Effector memory CD8-positive, alpha-beta T cell (primary cell): ENCODE data around the gene E2F7.

Experiments used
- ATAC-seq: fragments of 150-1000 bp; cut with Tn5 transposase; replicated peaks from 2 replicates; pipeline ENCODE4 v1.10.0; 2021; ENCODE audit warnings: mild to moderate bottlenecking, moderate library complexity
- DNase-seq, 3 experiments: peaks; one replicate each; pipeline ENCODE4 v3.0.0; 2021
- H3K27ac Mint-ChIP-seq, 2 donors: one replicate each; pipeline ENCODE4 v1.8.0; 2022; ENCODE audit warnings: mild to moderate bottlenecking in 2 of 2, mixed read lengths in 2 of 2, moderate library complexity in 2 of 2
- H3K27me3 Mint-ChIP-seq, 2 donors: one replicate each; pipeline ENCODE4 v1.8.0; 2022; ENCODE audit warnings: mixed read lengths in 2 of 2
- H3K36me3 Mint-ChIP-seq: one replicate; pipeline ENCODE4 v1.8.0; 2022; ENCODE audit warnings: mild to moderate bottlenecking, moderate library complexity, mixed read lengths; ENCODE audit not compliant: insufficient read depth
- H3K4me1 Mint-ChIP-seq, 2 donors: one replicate each; pipeline ENCODE4 v1.8.0; 2022; ENCODE audit warnings: low read depth in 2 of 2, mixed read lengths in 2 of 2
- H3K4me3 Mint-ChIP-seq, 2 donors: one replicate each; pipeline ENCODE4 v1.8.0; 2022; ENCODE audit warnings: mild to moderate bottlenecking in 2 of 2, mixed read lengths in 2 of 2, moderate library complexity in 2 of 2
- H3K9me3 Mint-ChIP-seq, 2 donors: one replicate each; pipeline ENCODE4 v1.8.0; 2022; ENCODE audit warnings: mixed read lengths in 2 of 2

The E2F7 gene

GRCh38 chr12:76998386-76998785, 67.0 kb downstream of the E2F7 start:
- Mint-ChIP-seq H3K36me3 (no peaks in the 10 kb centered on the region), H3K27me3 (peaks cover 31 to 42% of the 10 kb centered on the region in 2 donors), H3K9me3 (no peaks in the 10 kb centered on the region), H3K27ac (no peak overlapping the region), H3K4me3 (no peak overlapping the region), H3K4me1 (no peaks in the 10 kb centered on the region)
- ATAC-seq (no peak), DNase-seq (no peak)

DNA sequence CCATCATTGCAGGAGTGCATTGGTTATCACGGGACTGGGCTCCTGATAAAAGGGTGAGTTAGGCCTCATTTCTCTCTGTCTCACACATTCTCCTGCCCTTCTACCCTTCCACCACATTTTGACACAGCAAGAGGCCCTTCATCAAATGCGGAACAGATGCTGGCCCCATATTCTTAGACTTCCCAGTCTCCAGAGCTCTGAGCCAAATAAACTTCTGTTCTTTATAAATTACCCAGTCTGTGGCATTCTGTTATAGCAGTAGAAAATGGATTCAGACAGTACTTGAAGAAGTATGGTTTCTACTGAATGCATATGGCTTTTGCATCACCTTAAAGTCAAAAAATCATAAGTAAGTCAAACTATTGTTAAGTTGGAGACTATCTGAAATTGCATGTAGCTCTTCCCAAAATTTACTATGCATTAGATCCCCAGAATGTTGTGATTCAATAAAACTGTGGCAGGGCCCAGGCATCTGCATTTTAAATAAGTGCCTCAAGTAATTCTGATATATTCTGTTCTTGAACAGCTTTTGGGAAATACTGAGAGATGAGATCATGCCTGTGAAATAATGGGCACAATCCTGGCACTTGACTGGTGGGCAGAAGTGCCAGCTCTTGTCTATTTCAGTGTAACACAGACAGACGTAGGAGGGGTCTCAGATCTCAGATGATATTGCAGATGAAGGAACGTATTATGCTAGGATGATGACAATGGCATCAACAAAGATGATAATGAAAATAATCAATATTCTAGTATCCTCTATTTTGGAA, 68.2 kb downstream of the E2F7 start:
- no peaks in the 10 kb centered on the region for H3K36me3 Mint-ChIP-seq
- DNase-seq: no peak
- peaks cover 22 to 46% of the 10 kb centered on the region in 2 donors for H3K27me3 Mint-ChIP-seq
- no peaks in the 10 kb centered on the region for H3K9me3 Mint-ChIP-seq
- no peak for ATAC-seq
- no peak overlapping the region for H3K27ac Mint-ChIP-seq
- H3K4me1 Mint-ChIP-seq: no peaks in the 10 kb centered on the region
- H3K4me3 Mint-ChIP-seq: no peak overlapping the region

DNA sequence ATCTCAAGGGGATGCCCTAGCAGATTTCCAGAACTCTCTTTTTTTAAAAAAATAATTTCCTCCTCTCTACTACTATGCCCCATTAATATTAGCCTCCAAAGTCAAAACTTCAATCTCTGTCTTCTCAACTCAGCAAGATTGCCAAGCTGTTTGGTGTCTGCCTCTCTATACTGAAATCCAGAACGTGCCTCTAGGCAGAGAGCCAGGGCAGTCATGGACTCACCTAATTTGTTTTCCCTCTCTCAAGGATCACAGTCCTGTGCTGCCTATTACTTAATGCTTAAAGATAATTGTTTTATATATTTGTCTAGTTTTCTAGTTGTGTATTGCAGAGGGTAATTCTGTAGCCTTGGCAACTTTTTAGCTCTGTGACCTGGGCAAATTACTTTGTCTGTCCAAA, 74.7 kb downstream of the E2F7 start:
- Mint-ChIP-seq H3K4me1 (no peaks in the 10 kb centered on the region), H3K27ac (no peak overlapping the region), H3K4me3 (no peak overlapping the region), H3K27me3 (peaks cover 19 to 47% of the 10 kb centered on the region in 2 donors), H3K36me3 (no peaks in the 10 kb centered on the region), H3K9me3 (peaks cover 0 to 3% of the 10 kb centered on the region in 2 donors)
- DNase-seq (no peak), ATAC-seq (no peak)

- Mint-ChIP-seq H3K27ac (no peak overlapping the region), H3K9me3 (peaks cover 11 to 13% of the 10 kb centered on the region in 2 donors), H3K27me3 (peaks cover 3 to 26% of the 10 kb centered on the region in 2 donors), H3K36me3 (no peaks in the 10 kb centered on the region), H3K4me3 (no peak overlapping the region), H3K4me1 (no peaks in the 10 kb centered on the region)
- DNase-seq: no peak
- ATAC-seq: no peak
Observed at GRCh38 chr12:76984566-76984965, 80.8 kb downstream of the E2F7 start.

DNA sequence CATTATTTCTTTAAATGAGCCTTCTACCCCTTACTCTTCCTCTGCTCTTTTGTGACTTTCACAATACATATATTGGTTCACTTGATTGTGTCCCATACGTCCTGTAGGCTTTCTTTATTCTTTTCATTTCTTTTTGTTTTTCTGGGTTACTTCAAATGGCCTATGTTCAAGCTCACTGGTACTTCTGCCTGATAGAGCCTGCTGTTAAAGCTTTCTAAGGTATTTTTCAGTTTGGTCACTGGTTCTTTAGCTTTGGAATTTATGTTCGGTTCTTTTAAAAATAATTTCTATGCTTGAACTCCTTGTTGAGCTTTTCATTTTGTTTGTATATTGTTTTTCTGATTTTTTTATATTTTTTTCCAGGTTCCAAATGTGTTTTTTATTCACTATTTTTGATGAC, 81.9 kb downstream of the E2F7 start:
- Mint-ChIP-seq H3K27ac (no peak overlapping the region), H3K27me3 (peaks cover 0 to 25% of the 10 kb centered on the region in 2 donors)

DNA sequence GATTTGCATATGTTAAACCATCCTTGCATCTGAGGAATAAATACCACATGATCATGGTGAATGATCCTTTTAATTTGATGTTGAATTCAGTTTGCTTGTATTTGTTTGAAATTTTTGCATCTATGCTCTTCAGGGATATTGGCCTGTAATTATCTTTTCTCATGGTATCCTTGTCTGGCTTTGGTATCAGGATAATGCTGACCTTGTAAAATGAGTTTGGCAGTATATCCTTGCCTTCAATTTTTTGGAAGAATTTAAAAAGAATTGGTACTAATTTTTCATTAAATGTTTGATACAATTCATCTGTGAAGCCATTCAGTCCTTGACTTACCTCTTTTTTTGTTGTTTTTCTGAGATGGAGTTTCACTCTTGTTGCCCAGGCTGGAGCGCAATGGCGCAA, 85.2 kb downstream of the E2F7 start:
- Mint-ChIP-seq H3K27ac (no peak overlapping the region), H3K4me1 (no peaks in the 10 kb centered on the region), H3K36me3 (no peaks in the 10 kb centered on the region), H3K9me3 (peaks cover 7 to 13% of the 10 kb centered on the region in 2 donors), H3K4me3 (no peak overlapping the region), H3K27me3 (peaks cover 0 to 13% of the 10 kb centered on the region in 2 donors)
- no peak for ATAC-seq
- DNase-seq: no peak

More for the DNA sequence above, 81.9 kb downstream of the E2F7 start:
- Mint-ChIP-seq H3K9me3 (peaks cover 11 to 13% of the 10 kb centered on the region in 2 donors), H3K36me3 (no peaks in the 10 kb centered on the region), H3K4me1 (no peaks in the 10 kb centered on the region), H3K4me3 (no peak overlapping the region)
- ATAC-seq (no peak), DNase-seq (no peak)

GRCh38 chr12:76976777-76977382, 88.5 kb downstream of the E2F7 start:
- no peaks in the 10 kb centered on the region for H3K4me1 Mint-ChIP-seq
- no peak for DNase-seq
- no peak for ATAC-seq
- no peaks in the 10 kb centered on the region for H3K9me3 Mint-ChIP-seq
- H3K36me3 Mint-ChIP-seq: no peaks in the 10 kb centered on the region
- H3K27ac Mint-ChIP-seq: no peak overlapping the region
- H3K27me3 Mint-ChIP-seq: peaks cover 16 to 24% of the 10 kb centered on the region in 2 donors
- no peak overlapping the region for H3K4me3 Mint-ChIP-seq
